BJ (cell line): ENCODE data around the gene SIGLEC8. TPM values are rescaled to one million over a fixed set of nuclear protein-coding genes. Genes with fewer than 3 reads are reported as not detected.
A peak's percentile ranks its signal among the peaks of the same experiment; 100 is the strongest.

Experiments
- CTCF ChIA-PET: fragments of 350-600 bp; formaldehyde crosslinking; extraction: SDS; loops from one replicate; lab custom pipeline; 2021; ENCODE audit warnings: antibody characterized with exemption, inconsistent platforms; lab: Yijun Ruan, JAX
- POLR2A ChIA-PET: fragments of 300-600 bp; sonication (Branson Sonifier 250); formaldehyde crosslinking; extraction: SDS; loops from one replicate; lab custom pipeline; 2021; ENCODE audit warnings: antibody characterized with exemption; lab: Charles Lee
- DNase-seq: peaks from one replicate; pipeline ENCODE4 v3.0.0-alpha.2; 2011; ENCODE audit warnings: low read depth
- H3K27me3 ChIP-seq: 2 replicates; pipeline ENCODE4 v1.6.0; 2011; ENCODE audit warnings: low read length; ENCODE audit not compliant: control insufficient read depth, insufficient read depth
- H3K36me3 ChIP-seq: 2 replicates; pipeline ENCODE4 v1.5.1; 2011; ENCODE audit warnings: low read length; ENCODE audit not compliant: control insufficient read depth, insufficient read depth
- H3K4me3 ChIP-seq: 2 replicates; pipeline ENCODE4 v1.5.1; 2011; ENCODE audit warnings: low read depth, mild to moderate bottlenecking, control low read depth, low read length
- polyA plus RNA-seq: library from polyadenylated mRNA; depleted of rRNA; stranded (reverse); fragments of >200 nt; gene quantifications from 2 replicates; pipeline ENCODE4 v1.2.3, GENCODE V29; 2011
- TF ChIP-seq, protein P1 (sequence below): IDR thresholded peaks from 2 replicates; pipeline ENCODE4 v1.5.1; 2011; ENCODE audit warnings: low read depth, mild to moderate bottlenecking, control low read depth, inconsistent platforms, low read length, moderate library complexity; ENCODE audit not compliant: insufficient read depth

SIGLEC8 gene
- polyA plus RNA-seq, 1 experiment = not detected

DNA sequence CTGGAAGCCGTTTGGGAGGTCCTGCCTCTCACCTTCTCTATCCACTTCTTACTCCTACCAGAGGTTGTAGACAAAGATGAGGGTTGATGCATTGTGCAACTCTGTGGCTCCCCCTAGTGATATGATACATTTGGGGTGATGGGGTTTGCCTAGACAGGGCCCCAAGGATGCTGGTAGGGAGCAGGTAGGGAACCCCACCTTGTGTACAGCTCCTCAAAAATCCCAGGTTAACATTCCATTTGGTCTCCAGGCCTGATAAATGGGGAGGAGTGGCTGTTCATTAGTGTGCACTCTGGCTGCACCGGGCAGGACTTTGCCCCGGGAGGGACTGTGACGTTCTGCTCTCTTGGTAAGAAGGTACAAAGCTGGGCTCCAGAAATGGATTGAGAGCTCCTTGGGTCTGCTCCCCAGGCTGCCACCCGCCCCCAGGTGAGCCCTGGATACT lies 19.2 kb downstream of the SIGLEC8 start:
- Histone ChIP-seq H3K36me3 (no peaks in the 10 kb centered on the region), H3K27me3 (no peaks in the 10 kb centered on the region), H3K4me3 (no peak overlapping the region)
- TF ChIP-seq, protein P1, sequence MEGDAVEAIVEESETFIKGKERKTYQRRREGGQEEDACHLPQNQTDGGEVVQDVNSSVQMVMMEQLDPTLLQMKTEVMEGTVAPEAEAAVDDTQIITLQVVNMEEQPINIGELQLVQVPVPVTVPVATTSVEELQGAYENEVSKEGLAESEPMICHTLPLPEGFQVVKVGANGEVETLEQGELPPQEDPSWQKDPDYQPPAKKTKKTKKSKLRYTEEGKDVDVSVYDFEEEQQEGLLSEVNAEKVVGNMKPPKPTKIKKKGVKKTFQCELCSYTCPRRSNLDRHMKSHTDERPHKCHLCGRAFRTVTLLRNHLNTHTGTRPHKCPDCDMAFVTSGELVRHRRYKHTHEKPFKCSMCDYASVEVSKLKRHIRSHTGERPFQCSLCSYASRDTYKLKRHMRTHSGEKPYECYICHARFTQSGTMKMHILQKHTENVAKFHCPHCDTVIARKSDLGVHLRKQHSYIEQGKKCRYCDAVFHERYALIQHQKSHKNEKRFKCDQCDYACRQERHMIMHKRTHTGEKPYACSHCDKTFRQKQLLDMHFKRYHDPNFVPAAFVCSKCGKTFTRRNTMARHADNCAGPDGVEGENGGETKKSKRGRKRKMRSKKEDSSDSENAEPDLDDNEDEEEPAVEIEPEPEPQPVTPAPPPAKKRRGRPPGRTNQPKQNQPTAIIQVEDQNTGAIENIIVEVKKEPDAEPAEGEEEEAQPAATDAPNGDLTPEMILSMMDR = peak; percentile 51
- DNase-seq = no peak
- CTCF ChIA-PET = interaction anchor here (0.8 to 2.2 kb wide), 5 partner anchors 17 to 101 kb away, joined by 3 to 7 read pairs (median 3); no protein-coding TSS in a partner anchor
- POLR2A ChIA-PET = no interaction called here

DNA sequence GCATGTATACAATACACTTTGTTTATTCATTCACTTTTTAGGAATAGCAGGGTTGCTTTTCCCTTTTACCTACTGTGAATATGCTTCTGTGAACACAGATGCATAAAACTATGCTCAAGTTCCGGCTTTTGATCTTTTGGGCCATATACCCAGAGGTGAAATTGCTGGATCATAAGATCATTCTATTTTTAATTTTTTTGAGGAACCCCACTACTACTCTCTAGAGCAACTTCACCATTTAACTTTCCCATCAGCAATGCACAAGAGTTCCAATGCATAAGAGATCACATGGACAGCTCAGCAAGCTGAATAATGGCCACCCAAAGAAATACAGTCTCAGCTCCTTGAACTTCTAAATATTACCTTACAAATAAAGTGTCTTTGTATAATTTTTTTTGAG lies 23.8 kb downstream of the SIGLEC8 start:
- TF ChIP-seq, protein P1 = no peak
- DNase-seq = no peak
- ChIA-PET CTCF (no interaction called here), POLR2A (no interaction called here)
- Histone ChIP-seq H3K4me3 (no peak overlapping the region), H3K36me3 (no peaks in the 10 kb centered on the region), H3K27me3 (no peaks in the 10 kb centered on the region)

DNA sequence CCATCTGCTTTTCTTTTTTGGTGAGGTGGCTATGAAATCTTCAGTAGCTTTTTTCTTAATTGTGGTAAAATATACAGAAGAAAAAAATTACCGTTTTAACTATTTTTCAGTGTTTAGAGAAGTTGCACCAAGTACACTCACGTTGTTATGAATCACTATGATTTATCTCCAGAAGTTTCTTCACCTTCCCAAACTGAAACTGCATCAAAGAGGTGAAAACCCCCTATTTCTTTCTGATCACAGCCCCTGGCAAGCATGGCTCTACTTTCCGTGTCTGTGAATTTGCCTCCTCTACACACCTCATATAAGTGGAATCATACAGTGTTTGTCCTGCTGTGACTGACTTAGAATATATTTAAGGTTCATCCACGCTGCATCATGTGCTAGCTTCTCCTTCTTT lies 25.2 kb downstream of the SIGLEC8 start:
- H3K27me3 ChIP-seq = no peaks in the 10 kb centered on the region
- POLR2A ChIA-PET = no interaction called here
- CTCF ChIA-PET = interaction anchor here (0.7 kb wide), 1 partner anchor 59 kb away, joined by 3 read pairs; no protein-coding TSS in a partner anchor
- H3K36me3 ChIP-seq = no peaks in the 10 kb centered on the region
- H3K4me3 ChIP-seq = no peak overlapping the region
- no peak for DNase-seq
- TF ChIP-seq, protein P1 = no peak

DNA sequence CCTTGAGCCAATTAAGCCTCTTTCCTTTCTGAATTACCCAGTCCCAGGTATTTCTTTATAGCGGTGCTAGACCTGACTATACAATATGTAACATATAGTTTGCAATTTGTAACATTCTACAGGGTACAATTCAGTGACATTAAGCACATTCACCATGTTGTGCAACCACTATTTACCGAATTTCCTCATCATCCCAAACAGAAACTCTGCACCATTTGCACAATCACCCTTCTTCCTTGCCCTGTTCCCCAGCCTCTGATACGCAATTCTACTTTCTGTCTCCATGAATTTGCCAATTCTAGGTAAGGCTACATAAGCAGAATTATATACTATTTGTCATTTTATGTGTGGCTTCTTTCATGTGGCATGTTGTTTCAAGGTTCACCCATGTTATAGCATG lies 27.1 kb downstream of the SIGLEC8 start:
- Histone ChIP-seq H3K36me3 (no peaks in the 10 kb centered on the region), H3K4me3 (no peak overlapping the region), H3K27me3 (no peaks in the 10 kb centered on the region)
- DNase-seq = no peak
- TF ChIP-seq, protein P1 = no peak
- ChIA-PET POLR2A (no interaction called here), CTCF (no interaction called here)

DNA sequence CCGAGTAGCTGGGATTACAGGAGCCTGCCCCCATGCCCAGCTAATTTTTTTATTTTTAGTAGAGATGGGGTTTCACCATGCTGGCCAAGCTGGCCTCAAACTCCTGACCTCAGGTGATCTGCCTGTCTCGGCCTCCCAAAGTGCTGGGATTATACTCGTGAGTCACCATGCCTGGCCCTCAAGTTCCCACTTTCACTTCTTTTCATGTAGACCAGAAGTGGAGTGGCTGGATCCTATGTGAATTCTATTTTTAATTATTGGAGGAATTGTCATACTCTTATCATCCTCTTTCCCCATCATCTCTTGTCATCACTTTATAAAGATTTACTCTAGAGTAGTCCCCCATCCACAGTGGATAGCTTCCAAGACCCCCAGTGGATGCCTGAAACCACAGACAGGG lies 28.0 kb downstream of the SIGLEC8 start:
- Histone ChIP-seq H3K36me3 (no peaks in the 10 kb centered on the region), H3K27me3 (no peaks in the 10 kb centered on the region), H3K4me3 (no peak overlapping the region)
- TF ChIP-seq, protein P1 = no peak
- ChIA-PET POLR2A (no interaction called here), CTCF (no interaction called here)
- no peak for DNase-seq
